ENCODE results near the gene FOXI1.
"Not testable (repeated sequence)": the region's sequence is repeated elsewhere in the genome, so short reads cannot be mapped to it uniquely, and the experiment has no call there.

Gene FOXI1

GRCh38 chr5:170094329-170094728 is 11.4 kb upstream of the FOXI1 start:
- not testable (repeated sequence) for DNase-seq

DNA sequence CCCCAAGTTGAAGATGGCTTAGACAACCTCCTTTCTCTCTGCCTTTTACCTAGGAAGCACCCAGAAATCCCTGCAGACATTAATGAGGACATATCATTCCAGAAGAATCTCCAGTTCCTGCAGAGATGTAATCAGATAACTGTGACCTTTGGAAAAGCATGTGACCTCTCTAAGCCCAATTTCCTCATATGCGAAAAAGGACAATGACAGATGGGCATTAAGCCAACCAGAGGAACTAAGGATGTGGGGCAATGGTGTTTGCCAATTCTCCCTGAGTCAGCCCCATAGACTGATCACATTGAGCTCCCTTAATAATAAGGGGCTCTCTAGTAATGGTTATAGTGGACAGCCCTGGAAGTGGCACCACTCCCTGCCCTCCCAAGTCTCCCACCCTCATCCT is 10.1 kb upstream of the FOXI1 start:
- DNase-seq: no peak

DNA sequence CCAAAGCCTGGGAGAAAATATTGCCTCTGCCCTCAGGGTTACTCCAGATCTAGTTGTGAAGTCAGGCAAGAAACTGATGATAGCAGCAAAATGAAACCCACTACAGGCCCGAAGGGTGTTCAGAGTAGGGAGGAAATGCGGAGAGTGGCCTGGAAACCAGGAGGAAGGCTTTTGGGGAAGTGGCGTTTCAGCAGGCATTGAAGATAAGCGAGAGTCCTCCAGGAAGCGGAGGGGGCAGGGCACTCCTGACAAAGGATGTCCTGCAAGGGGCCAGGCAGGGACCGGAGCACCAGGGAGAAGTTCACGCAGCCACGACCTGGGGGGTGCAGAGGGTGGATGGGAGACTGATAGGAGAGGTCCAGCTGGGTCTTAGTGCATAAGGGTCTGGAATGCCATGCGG is 7.8 kb upstream of the FOXI1 start:
- DNase-seq: no peak

- DNase-seq: peak; percentile 63
Observed at GRCh38 chr5:170100066-170100943, 5.4 kb upstream of the FOXI1 start.

- DNase-seq: no peak
Observed at GRCh38 chr5:170103447-170103846, 2.2 kb upstream of the FOXI1 start.

DNA sequence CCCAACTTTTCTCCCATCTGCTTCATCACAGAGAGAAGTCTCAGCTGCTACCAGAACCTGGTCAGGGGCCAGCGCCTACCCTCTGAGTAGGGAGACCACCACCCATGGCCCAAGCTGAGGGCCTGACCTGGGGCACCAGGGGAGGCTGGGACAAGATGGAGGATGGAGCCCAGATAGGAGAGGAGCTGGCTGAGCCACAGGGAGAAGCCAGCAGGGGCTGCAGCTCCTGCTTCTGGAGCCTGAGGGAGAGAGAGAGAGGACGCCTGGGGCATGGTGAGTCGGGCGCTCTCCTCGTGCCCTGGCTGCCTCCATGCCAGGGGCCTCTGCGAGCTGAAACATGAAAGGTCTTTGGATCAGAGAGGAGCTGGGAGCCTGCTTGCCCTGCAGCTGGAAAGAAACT is 1.4 kb upstream of the FOXI1 start:
- no peak for DNase-seq

GRCh38 chr5:170104710-170105109 is 987 bp upstream of the FOXI1 start:
- no peak for DNase-seq

GRCh38 chr5:170107674-170108073 is 2.0 kb downstream of the FOXI1 start:
- DNase-seq: no peak

DNA sequence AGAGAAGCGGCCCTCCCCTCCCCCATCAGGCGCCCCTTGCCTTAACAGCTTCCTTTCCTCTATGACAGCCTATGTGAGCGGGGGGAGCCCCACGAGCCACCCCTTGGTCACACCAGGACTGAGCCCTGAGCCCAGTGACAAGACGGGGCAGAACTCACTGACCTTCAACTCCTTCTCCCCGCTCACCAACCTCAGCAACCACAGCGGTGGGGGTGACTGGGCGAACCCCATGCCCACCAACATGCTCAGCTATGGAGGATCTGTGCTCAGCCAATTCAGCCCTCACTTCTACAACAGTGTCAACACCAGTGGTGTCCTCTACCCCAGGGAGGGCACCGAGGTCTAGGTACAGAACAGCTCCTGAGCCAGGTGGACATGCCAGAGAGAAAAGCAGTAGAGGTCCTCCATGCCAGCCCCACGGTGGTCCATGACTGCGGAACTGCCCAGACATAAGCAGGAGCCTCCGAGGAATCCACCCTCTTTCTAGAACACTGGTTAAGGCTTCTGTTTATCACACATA is 2.6 kb downstream of the FOXI1 start:
- no peak for DNase-seq

- DNase-seq: no peak
Observed at GRCh38 chr5:170109059-170110031, 3.6 kb downstream of the FOXI1 start.

DNA sequence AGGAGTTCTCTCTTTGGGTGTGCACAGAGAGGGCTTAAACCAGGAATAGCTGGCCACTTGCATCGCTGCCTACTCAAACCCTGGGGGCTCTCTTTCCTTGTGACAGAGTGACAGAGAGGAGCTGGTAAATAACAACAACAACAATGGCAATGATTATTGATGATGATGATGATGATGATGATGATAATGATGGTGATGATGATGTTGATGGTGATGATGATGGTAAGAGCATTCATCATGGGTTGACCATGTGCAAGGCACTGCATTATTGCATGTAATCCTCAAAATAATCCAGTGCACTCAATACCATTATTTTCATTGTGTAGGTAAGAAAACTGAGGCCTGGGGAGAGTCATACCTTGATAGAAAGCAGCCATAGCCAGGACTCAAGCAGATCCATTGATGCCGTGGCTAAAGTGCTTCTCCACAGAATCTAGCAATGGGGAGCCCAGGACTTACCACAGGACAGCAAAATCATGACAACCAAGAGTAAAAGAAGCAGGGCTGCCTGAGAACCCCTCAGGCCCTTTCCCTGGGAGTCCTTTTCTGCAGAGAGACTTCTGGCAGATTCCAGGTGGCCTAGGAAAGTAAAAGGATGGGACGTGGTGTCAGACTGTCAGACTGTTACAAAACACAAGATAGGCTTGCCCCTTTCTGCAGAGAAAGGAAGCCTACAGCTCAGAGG is 4.8 kb downstream of the FOXI1 start:
- DNase-seq: no peak

DNA sequence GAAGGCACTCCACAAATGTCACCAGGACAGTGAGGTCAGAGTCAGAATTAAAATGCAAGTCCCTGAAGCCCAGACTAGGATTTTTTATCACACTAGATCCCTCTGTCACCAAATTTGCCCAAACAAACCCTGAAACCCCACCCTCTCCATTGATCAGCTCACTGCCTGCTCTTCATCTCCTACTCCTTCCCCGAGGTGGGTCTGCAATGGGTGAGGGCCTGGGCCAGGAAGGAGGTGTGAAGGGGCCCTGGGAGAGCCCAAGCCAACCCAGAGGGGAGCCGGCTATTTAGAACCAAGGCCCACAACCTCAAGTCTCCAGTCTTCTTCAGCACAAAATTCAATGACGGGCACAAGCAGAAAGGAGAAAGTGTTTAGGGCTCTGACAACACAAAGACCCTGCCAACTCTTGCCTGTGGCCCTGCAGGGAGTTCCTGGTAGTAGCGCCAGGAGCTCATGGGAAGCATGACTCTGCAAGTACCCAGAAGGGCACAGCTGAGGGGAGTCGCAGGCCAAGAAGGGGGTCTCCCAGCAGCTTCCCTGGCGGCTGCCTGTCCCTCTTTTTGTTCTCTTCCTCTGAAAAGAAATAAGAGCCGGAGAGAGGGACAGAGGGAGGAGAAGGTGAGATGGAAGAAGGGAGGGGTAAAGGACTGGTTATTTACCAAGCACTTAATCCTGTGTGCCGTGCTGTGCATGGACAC is 5.5 kb downstream of the FOXI1 start:
- no peak for DNase-seq

- no peak for DNase-seq
Observed at GRCh38 chr5:170112876-170113521, 7.3 kb downstream of the FOXI1 start.

GRCh38 chr5:170113522-170113900 is 7.8 kb downstream of the FOXI1 start:
- DNase-seq: no peak

DNA sequence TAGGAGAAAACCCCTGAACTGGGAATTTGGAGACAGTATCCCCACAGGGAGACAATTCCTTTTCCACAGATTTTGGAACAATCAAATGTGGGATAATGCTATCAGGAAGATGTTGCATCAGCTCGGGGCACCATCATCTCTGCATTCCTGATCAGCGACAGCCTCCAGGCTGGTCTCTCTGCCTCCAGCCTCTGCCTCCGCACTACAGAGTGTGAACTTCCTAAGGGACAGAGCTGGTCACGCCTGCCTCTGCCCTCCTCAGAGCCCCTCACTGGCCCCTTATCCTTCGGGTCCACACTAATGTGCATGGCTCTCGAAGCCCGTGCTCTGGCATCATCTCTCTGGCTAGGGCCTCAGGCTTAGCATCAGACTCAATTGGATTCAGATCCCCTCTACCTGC is 8.6 kb downstream of the FOXI1 start:
- no peak for DNase-seq

GRCh38 chr5:170115925-170116324 is 10.2 kb downstream of the FOXI1 start:
- DNase-seq: no peak

DNA sequence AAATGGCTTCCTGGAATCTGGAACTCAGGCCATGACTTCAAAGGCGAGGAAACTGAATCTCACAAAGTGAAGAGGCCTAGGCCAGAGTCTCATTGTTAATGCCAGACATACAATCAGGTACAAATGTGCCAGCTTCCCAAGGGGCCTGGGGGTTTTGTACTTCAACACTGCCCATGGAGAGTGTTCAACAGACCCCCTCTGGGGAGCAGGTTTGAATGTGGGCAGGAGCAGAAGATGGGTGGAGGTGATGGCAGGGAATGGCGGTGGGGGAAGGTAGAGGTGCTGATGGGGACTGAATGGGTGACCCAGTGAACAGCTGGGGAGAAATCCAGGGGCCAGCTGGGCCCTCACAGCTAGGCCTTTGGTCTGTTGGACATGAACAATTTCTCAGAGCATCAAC is 12.0 kb downstream of the FOXI1 start:
- no peak for DNase-seq

GRCh38 chr5:170120576-170120975 is 14.9 kb downstream of the FOXI1 start:
- DNase-seq: no peak

GRCh38 chr5:170121321-170121720 is 15.6 kb downstream of the FOXI1 start:
- DNase-seq: peak; percentile 28

GRCh38 chr5:170126061-170126460 is 20.4 kb downstream of the FOXI1 start:
- no peak for DNase-seq

- no peak for DNase-seq
Observed at GRCh38 chr5:170126626-170127025, 20.9 kb downstream of the FOXI1 start.

GRCh38 chr5:170131235-170131634 is 25.5 kb downstream of the FOXI1 start:
- no peak for DNase-seq

Measured in kidney glomerular epithelial cell (primary cell).